Measurements from ENCODE around the gene CD59. TPM values are rescaled to one million over a fixed set of nuclear protein-coding genes. Genes with fewer than 3 reads are reported as not detected.

CD59 gene
- total and polyA plus RNA-seq, 2 of the 13 experiments (the other 11 are each of a cell fraction or from before 2014, with no cell fraction given) = 127 to 289 TPM

DNA sequence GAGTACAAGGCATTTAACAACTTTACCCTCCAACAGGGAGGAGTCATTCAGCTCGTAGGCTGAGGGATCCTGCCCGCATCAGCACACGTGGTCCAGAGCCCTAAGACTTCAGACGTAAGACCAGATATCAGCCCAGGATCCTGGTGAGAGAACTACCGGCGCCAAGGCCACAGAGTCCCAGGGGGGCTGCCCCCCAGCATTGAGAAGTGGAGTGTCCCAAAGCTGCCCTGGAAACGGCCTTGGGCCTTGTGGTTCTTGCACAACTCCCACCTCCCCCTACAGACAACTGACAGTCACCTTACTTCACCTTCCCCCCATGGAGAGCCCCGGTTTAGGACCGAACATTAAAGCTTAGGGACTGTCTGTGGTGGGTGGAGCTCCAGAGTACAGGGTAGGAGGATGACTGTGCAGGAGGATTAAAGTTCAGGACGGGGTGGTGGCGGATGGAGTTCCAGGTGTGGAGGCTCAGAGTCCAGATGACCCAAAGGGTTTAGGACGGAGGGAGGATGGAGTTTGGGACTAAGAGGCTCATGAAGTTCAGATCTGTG lies 36.6 kb downstream of the CD59 start (continued):
- TF ChIP-seq, protein P1, sequence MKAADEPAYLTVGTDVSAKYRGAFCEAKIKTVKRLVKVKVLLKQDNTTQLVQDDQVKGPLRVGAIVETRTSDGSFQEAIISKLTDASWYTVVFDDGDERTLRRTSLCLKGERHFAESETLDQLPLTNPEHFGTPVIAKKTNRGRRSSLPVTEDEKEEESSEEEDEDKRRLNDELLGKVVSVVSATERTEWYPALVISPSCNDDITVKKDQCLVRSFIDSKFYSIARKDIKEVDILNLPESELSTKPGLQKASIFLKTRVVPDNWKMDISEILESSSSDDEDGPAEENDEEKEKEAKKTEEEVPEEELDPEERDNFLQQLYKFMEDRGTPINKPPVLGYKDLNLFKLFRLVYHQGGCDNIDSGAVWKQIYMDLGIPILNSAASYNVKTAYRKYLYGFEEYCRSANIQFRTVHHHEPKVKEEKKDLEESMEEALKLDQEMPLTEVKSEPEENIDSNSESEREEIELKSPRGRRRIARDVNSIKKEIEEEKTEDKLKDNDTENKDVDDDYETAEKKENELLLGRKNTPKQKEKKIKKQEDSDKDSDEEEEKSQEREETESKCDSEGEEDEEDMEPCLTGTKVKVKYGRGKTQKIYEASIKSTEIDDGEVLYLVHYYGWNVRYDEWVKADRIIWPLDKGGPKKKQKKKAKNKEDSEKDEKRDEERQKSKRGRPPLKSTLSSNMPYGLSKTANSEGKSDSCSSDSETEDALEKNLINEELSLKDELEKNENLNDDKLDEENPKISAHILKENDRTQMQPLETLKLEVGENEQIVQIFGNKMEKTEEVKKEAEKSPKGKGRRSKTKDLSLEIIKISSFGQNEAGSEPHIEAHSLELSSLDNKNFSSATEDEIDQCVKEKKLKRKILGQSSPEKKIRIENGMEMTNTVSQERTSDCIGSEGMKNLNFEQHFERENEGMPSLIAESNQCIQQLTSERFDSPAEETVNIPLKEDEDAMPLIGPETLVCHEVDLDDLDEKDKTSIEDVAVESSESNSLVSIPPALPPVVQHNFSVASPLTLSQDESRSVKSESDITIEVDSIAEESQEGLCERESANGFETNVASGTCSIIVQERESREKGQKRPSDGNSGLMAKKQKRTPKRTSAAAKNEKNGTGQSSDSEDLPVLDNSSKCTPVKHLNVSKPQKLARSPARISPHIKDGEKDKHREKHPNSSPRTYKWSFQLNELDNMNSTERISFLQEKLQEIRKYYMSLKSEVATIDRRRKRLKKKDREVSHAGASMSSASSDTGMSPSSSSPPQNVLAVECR (CRISPR knock-in tag; IDR thresholded peaks at IDR 0.05; ENCODE audit: borderline replicate concordance) = peak; percentile 73; the same call in 1 of the 2 replicates
- TF ChIP-seq, protein P2, sequence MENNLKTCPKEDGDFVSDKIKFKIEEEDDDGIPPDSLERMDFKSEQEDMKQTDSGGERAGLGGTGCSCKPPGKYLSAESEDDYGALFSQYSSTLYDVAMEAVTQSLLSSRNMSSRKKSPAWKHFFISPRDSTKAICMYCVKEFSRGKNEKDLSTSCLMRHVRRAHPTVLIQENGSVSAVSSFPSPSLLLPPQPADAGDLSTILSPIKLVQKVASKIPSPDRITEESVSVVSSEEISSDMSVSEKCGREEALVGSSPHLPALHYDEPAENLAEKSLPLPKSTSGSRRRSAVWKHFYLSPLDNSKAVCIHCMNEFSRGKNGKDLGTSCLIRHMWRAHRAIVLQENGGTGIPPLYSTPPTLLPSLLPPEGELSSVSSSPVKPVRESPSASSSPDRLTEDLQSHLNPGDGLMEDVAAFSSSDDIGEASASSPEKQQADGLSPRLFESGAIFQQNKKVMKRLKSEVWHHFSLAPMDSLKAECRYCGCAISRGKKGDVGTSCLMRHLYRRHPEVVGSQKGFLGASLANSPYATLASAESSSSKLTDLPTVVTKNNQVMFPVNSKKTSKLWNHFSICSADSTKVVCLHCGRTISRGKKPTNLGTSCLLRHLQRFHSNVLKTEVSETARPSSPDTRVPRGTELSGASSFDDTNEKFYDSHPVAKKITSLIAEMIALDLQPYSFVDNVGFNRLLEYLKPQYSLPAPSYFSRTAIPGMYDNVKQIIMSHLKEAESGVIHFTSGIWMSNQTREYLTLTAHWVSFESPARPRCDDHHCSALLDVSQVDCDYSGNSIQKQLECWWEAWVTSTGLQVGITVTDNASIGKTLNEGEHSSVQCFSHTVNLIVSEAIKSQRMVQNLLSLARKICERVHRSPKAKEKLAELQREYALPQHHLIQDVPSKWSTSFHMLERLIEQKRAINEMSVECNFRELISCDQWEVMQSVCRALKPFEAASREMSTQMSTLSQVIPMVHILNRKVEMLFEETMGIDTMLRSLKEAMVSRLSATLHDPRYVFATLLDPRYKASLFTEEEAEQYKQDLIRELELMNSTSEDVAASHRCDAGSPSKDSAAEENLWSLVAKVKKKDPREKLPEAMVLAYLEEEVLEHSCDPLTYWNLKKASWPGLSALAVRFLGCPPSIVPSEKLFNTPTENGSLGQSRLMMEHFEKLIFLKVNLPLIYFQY (CRISPR knock-in tag; IDR thresholded peaks at IDR 0.05; ENCODE audit: borderline replicate concordance) = no peak; the same call in 1 of the 2 replicates
- no peak for TF ChIP-seq ZNF10 (CRISPR knock-in tag; IDR thresholded peaks at IDR 0.05; ENCODE audit: borderline replicate concordance, low read depth)
- peak; percentile 58; the same call in 1 of the 2 replicates for TF ChIP-seq MIER3 (CRISPR knock-in tag; IDR thresholded peaks at IDR 0.05; ENCODE audit: borderline replicate concordance)
- TF ChIP-seq DNMT3B (CRISPR knock-in tag; conservative IDR thresholded peaks at IDR 0.05) = no peak; the same call in 1 of the 2 replicates
- TF ChIP-seq ZNF17 (CRISPR knock-in tag; IDR thresholded peaks at IDR 0.05) = no peak
- TF ChIP-seq AGO2 (optimal IDR thresholded peaks at IDR 0.05; ENCODE audit: low read depth, low read length) = no peak
- no peak for TF ChIP-seq ATM (IDR thresholded peaks at IDR 0.05; ENCODE audit: borderline replicate concordance)
- TF ChIP-seq NR2F1 (CRISPR knock-in tag; IDR thresholded peaks at IDR 0.05) = no peak
- TF ChIP-seq ZFP90 (CRISPR knock-in tag; IDR thresholded peaks at IDR 0.05; ENCODE audit: borderline replicate concordance) = 0 out of 2 replicates have a peak, but pooled peaks have one; percentile 57
- no peak for TF ChIP-seq RBM39 (IDR thresholded peaks at IDR 0.05; ENCODE audit: low read depth, low read length, poor library complexity, severe bottlenecking)
- TF ChIP-seq ZNF678 (CRISPR knock-in tag; IDR thresholded peaks at IDR 0.05) = no peak
- TF ChIP-seq HNRNPUL1 (IDR thresholded peaks at IDR 0.05; ENCODE audit: low read depth, low read length) = no peak
- no peak for TF ChIP-seq YEATS4 (CRISPR knock-in tag; IDR thresholded peaks at IDR 0.05; ENCODE audit: borderline replicate concordance)
- TF ChIP-seq, protein P3, sequence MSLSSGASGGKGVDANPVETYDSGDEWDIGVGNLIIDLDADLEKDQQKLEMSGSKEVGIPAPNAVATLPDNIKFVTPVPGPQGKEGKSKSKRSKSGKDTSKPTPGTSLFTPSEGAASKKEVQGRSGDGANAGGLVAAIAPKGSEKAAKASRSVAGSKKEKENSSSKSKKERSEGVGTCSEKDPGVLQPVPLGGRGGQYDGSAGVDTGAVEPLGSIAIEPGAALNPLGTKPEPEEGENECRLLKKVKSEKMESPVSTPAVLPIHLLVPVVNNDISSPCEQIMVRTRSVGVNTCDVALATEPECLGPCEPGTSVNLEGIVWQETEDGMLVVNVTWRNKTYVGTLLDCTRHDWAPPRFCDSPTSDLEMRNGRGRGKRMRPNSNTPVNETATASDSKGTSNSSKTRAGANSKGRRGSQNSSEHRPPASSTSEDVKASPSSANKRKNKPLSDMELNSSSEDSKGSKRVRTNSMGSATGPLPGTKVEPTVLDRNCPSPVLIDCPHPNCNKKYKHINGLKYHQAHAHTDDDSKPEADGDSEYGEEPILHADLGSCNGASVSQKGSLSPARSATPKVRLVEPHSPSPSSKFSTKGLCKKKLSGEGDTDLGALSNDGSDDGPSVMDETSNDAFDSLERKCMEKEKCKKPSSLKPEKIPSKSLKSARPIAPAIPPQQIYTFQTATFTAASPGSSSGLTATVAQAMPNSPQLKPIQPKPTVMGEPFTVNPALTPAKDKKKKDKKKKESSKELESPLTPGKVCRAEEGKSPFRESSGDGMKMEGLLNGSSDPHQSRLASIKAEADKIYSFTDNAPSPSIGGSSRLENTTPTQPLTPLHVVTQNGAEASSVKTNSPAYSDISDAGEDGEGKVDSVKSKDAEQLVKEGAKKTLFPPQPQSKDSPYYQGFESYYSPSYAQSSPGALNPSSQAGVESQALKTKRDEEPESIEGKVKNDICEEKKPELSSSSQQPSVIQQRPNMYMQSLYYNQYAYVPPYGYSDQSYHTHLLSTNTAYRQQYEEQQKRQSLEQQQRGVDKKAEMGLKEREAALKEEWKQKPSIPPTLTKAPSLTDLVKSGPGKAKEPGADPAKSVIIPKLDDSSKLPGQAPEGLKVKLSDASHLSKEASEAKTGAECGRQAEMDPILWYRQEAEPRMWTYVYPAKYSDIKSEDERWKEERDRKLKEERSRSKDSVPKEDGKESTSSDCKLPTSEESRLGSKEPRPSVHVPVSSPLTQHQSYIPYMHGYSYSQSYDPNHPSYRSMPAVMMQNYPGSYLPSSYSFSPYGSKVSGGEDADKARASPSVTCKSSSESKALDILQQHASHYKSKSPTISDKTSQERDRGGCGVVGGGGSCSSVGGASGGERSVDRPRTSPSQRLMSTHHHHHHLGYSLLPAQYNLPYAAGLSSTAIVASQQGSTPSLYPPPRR (CRISPR knock-in tag; IDR thresholded peaks at IDR 0.05; ENCODE audit: borderline replicate concordance) = no peak; the same call in 1 of the 2 replicates
- 0 out of 2 replicates have a peak, but pooled peaks have one; percentile 28 for TF ChIP-seq ZNF878 (CRISPR knock-in tag; IDR thresholded peaks at IDR 0.05)

All from HepG2 (cell line).